Endometrium (tissue), 2 donors: ENCODE data around the gene CSNK1G1.
A peak's percentile ranks its signal among the peaks of the same experiment; 100 is the strongest.
"Not testable (repeated sequence)": the region's sequence is repeated elsewhere in the genome, so short reads cannot be mapped to it uniquely, and the experiment has no call there.

Experiments used
- FAIRE-seq: peaks from 2 replicates; lab custom pipeline; 2012; peaks lifted over from hg19 to GRCh38; lab: Jason Lieb, UNC
- donor health status: control.
- donor health status: control.

The CSNK1G1 gene

DNA sequence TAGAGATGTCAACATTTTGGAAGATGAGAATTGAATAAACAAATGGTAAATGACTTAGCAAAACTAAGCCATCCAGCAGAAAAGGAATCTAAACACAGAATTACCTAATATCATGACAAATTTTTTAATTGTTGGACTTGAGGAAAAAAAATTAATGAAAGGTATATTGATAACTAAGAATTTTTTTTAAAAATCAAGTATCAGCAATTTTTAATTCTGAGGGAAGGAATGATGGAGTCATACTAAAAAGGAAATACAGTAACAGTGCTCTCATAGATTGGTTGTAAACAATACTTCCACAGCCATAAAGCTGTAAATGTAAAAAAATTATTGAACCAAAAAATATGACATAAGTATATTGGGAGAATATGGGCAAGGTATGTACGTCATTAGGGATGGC, 68.0 kb downstream of the CSNK1G1 start:
- FAIRE-seq = no peak

DNA sequence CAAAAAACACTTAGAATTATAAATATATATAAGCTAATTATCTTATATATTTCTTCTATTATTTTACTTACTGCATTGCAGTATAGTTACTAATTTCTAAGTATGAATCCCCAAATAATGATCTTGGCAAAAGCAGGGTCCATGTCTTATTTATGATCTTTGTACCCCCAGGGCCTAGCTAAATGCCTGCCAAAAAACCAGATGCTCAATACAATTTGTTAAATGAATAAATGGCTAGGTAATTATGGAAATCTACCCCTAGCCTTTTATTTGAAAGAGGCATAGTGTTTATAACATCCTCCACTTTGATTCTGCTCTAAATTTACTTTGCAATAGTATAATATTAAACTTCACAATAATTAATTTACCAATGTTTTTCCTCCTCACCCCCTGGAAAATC, 69.5 kb downstream of the CSNK1G1 start:
- FAIRE-seq = no peak

DNA sequence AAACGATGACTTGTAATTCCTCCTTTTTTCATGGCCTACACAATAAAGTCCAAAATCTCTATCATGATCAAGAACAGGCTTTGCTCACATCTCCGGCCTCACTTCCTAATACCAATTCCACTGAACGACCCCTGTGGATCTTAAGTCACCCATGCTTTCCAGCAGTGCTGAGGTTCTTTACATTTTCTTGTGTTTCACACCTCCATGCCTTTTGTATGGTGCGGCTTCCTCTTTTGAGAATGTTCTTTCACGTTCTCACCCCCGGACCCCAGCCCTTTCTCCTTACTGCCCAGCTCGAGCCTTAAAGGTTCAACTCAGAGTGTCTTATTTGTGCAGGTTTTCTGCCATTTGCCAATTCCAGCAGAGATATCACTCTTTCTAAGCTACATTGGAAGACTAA, 70.1 kb downstream of the CSNK1G1 start:
- FAIRE-seq = no peak

DNA sequence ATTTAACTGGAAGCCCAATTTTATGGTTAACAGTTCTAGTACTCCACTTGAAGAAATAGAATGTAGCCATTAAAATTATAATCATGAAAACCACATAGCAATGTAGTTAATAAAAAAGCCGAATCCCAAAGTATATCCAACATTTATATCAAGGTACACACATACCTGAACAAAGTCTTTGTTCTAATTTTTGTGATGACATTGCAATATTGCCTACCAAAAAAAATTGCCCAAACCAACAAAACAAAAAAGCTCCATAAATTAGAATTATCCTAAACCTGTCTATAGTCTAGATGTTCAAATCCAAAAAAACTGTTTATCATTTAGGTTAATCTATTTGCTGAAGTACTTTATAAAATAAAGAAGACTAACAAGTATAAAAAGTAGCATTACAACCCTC, 70.8 kb downstream of the CSNK1G1 start:
- FAIRE-seq = no peak

DNA sequence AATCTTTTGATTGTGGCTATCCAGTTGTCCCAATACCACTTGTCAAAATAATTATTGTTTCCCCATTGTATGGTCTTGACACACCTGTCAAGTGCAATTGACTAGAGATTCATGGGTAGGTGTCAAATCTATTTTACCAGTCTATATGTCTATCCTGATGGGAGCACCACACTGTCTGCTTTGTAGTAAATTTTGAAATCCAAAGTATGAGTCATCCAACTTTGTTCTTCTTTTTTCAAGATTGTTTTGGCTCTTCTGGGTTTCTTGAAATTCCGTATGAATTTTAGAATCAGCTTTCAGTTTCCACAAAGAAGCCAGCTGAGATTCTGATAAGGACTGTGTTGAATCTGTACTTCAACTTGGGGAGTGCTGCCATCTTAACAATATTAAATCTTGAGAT, 71.9 kb downstream of the CSNK1G1 start:
- FAIRE-seq = peak; percentile 35

DNA sequence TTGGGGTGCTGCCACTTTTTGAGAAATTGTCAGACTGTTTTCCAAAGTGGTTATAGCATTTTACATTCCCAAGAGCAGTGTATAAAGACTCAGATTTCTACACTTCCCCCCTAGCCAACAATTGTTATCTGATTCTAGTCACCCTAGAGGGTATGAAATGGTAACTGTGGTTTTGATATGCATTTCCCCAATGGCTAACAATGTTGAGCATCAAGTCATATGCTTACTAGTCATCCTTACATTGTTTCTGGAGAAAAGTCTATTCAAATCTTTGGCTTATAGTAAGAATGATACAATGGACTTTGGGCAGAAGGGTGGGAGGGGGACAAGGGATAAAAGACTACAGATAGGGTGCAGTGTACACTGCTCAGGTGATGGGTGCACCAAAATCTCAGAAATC, 73.3 kb downstream of the CSNK1G1 start:
- FAIRE-seq = no peak

DNA sequence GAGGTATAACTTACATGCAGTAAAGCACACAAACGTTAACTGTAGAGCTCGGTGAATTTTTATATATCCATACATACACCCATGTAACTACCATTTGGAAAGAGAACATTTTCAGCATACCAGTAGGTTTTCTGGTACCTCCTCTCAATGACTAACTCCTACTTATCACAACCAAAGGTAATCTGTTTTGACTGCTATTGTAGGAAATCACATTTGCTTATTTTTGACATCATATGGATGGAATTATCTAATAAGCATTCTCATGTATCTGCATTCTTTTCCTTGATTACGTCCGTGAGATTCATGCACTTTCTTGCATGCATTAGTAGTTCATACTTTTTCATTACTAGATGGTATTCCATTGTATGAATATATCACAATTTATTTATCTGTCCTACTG, 76.8 kb downstream of the CSNK1G1 start:
- FAIRE-seq = no peak

DNA sequence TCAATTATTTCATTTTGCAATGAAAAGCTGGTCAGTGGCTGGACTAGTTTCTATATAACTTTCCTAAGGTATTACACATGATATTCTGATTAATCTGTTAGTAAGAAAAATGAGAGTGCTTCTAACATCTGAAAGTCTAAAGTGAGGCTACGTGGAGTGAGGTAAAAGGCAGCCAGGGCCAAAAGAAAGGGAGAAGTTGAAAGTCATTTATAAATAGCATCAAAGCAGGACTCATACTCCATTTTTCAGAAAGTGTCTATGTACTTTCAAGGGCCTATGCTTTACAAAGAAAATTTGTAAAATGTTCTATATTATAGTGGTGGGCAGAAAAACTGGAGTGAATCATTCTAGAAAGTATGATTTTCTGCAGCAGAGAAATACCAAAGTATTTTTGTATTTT, 80.0 kb downstream of the CSNK1G1 start:
- FAIRE-seq = no peak

DNA sequence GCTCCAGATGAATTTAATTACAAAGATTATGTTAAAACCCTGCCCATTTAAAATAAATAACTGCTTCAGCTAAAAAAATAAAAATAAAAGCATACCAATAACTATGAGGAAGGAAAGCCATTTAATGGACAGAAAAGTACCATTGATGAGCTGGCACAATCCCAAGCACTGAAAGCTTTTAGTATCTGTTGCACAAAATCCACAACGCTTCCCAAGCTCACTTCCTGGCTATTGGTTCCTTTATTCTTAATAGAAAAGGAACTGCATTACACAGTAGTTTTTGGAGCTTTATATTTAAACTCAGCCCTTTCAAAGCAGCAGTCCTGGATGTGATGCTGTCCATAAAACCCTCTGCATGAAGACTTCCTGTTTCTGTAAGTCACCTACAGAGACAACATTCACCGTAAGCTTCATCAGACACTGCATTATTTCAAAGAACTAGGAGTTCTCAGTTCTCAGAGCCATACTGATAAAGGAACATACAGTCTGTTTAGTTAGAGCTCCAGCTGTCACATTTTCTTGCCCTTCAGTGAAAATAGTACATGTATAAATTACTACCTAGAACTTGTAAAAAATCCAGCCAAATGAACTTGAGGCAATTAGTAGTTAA, 81.5 kb downstream of the CSNK1G1 start:
- FAIRE-seq = no peak

DNA sequence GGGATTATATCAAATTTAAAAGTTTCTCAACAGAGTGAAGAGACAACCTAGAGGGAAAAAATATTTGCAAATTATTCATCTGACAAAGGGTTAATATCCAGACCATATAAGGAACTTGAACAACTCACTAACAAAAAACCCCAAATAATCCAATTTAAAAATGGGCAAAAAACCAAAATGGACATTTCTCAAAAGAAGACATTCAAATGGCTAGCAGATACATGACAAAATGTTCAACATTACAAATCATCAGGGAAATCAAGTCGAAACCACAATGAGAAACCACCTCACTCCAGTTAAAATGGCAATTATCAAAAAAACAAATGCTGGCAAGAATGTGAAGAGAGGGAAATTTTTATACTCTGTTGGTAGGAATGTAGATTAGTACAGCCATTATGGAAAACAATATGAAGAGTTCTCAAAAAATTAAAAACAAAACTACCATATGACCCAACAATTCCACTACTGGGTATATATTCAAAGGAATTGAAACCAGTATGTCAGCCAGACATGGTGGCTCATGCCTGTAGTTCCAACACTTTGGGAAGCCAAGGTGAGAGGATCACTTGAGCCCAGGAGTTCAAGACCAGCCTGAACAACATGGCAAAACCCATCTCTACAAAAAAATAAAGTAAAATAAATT, 88.5 kb downstream of the CSNK1G1 start:
- FAIRE-seq = no peak

DNA sequence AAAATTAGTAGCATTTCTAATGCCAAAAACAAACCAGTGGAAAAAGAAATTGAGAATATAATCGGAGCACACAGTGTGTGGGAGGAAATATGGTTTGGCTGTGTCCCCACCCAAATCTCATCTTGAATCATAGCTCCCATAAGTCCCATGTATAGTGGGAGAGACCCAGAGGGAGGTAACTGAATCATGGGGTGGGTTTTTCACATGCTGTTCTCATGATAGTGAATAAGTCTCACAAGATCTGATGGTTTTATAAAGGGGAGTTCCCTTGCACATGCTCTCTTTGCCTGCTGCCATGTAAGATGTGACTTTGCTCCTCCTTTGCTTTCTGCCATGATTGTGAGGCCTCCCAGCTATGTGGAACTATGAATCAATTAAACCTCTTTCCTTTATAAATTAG, 90.8 kb downstream of the CSNK1G1 start:
- not testable (repeated sequence) for FAIRE-seq

DNA sequence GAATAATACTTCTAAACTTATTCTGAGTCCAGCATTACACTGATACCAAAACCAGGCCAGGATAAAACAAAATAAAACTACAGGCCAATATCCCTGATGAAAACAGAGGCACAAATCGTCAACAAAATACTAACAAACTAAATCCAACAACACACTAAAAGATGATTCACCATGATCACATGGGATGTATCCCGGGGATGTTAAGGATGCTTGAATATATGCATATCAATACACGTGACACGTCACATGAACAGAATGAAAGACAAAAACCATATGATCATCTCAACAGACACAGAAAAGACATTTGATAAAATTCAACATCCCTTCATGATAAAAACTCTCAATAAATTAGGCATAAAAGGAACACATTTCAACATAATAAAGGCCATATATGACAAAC, 91.5 kb downstream of the CSNK1G1 start:
- no peak for FAIRE-seq

DNA sequence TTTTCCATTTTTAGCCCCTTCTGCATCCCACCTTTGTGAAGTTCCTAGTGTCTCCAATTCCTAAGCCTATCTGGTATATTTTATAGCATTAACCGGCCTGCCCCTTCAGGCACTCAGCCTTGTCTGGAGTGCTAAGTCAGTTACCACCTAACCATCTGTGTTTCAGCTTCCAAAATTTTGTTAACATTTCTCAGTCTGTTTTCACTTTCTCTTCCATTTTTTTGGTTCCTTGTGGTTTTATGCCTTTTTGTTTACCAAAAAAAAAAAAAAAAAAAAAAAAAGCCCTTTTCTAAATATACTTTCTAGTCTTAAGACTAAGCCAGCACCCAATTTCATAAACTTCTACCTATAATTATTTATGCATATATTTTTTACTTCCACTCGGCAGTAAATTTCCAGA, 92.4 kb downstream of the CSNK1G1 start:
- FAIRE-seq = no peak

DNA sequence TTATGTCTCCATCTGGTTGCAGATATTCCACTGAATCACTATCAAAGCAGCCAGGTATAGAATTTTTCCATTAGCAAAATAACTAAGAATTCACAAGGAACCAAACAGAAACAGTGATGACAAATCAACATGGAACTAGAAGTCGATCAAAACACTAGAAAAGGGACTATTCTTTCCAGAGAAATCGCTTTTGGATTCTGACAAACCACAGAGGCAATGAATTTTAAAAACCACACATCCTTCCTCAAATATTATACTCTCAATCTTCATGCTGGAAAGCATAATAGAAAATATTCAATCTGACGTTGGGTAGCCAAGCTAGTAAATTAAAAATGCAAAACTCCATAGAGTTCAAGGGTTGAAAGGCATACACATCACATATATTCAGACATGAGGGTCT, 99.9 kb downstream of the CSNK1G1 start:
- FAIRE-seq = no peak

DNA sequence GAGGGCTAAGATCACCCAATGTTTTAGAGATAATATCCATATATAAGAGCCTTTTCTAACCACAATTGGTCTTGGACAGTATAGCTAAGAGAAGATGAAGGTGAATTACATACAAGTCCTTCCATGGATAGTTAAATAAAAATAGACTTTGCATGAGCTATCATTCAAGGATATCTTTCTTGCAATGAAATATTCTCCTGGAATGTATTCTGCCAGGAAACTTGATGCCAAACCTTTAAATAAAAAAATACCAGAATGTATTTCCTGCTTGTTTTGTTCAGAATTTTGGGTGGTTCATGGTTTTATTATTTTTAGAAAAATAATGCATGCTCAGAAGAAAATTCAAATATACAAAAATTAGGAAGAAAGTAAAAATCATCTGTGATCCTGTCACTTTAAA, 104.3 kb downstream of the CSNK1G1 start:
- no peak for FAIRE-seq

DNA sequence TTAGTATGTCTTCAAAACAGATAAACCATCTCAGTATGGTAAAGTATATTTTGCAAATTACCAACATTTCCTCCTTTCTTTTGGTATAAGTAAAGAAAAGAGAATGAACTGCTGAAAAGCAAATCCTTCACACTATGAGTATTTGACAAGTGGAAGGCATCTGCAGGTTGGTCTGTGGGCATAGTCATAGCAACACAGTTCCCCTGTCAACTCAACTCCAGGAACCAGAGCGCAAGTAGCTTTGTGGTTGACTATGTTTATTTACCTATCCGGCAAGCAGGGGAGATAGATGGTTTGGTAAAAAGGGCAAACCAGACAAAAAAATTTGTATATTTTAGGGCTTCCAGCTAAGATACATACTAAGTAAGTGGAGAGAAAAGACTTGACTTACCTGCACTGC, 104.9 kb downstream of the CSNK1G1 start:
- FAIRE-seq = no peak

DNA sequence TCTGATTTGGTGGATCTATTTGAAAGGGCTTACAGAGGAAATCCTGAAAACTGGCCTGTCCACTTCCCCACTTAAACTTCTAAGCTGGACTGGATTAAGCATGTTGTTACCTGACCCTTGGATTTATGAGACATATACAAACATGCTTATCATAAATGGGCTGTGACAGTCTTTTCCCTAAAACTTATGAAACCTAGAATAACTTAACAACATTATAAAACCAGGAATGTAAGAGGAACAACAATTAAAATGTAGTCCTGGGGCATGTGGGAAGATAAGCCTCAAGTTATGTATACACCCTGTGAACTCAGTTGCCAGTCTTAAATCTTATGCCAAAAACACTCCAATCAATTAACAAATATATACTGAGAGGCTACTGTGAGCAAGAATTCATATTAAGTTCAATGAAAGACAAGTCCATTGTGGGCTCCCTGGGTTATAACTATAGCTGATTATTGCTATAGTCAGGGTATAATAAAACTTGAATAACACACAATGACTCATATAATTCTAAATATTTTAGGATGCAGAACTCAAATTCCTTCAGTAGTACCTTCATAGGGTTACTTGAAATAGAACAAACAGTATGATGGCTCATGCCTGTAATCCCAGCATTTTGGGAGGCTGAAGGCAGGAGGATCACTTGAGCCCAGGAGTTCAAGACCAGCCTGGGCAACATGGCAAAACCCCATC, 105.9 kb downstream of the CSNK1G1 start:
- no peak for FAIRE-seq

DNA sequence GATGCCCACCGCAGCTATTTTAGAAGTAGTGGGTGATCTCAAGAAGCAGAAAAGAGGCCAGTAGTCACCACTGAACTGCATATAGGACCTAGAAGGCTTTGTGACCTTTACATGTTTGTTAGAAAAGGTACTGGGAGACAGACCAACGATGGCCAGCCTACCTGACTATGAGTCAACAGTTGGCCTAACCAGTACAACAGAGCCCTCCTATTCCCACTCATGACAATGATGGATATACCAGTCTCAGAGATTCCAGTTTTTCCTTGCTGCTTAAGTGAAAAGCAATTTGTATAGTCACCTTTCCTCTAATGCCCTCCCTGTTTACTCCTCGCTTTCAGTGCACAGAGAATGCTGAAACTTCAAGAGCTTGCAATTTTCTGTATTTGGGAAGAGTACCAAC, 106.6 kb downstream of the CSNK1G1 start:
- FAIRE-seq = no peak

DNA sequence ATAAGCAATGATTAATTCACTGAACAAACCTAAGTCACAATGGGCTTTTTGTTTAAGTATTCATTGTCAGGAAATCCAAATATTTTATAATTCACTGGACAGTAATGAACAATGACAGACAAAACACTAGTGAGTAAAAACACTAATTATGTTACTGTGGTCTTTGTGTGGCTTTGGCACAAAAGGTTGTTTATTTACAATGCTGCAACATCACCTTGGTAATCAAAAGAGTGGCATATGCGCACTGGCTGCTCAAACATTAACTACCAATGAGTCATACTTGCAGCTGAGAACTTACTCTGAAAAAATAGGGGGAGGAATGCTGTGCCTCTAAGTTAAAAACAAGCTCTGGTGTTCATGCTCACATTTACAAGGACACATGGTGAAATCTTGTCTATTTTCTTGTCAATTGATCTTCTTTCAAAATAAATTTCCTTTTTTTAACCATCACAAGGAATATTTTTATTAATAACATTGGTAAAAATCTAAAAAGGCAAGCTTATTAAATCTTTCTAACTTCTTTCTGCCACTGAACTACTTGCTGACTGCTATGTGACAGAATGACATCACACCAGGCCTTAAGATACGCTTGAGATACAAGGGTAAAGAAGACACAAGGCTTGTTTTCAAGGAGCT, 107.9 kb downstream of the CSNK1G1 start:
- peak; percentile 81 for FAIRE-seq

DNA sequence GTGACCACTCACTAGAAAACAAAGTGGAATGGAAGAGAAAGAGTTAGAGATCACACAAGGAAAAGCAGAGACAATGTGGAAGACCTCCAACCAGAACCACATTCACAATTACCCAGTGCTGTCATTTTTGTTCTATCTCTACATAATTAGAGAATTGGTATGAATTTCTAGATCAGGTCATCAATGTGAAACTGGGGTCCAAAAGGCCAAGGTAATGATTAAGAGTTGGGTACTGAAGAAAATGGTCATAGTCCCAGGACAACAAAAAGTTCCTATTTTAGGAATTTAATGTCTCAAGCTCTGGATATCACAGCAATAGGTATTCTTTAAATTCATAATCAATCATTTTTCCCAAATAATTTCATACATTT, 108.5 kb downstream of the CSNK1G1 start:
- FAIRE-seq = no peak

DNA sequence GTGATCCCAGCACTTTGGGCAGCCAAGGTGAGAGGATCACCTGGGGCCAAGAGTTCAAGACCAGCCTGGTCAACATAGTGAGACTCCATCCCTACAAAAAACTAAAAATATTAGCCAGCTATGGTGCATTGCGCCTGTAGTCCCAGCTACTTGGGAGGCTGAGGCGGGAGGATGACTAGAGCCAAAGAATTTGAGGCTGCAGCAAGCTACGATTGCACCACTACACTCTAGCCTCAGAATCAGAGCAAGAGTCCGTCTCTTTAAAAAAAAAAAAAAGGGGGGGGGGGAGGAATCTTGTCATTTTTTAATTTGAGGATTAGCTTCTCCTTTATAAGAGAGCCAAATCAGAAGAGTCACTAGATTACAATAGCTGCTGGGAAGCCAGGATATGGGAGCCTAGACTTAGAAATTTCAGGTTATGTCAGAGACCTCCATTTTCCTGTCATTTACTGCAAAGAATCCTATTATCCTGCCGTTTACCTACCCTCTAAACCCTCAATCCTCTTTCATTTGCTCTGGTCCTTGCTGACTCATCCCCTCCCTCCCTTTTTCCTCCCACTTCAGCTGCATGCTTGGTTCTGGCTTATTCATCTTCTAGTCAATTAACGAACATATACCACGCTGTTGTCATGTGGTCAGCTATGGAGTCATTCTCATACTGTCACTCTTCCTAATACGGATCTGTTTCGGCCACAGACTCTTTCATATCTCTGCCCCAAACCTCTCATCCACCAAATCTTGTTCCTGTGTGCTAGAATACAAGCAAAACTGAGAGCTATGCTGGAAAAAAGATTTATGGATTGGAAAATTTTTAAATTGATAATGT, 109.4 kb downstream of the CSNK1G1 start:
- FAIRE-seq = no peak

DNA sequence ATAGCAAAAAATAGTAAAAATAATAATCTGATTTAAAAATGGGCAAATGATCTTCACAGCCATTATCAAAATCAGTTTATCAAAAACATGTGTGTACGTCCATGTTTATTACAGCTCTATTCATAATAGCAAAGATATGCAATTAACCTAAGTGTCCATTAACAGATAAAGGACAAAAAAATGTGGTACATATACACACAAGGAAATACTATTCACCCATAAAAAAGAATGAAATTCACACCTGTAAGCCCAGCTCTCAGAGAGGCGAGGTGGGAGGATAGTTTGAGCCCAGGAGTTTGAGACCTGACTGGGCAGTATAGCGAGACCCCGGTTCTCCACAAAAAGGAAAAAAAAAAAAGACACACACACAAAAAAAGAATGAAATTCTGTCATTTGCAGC, 110.6 kb downstream of the CSNK1G1 start:
- no peak for FAIRE-seq

DNA sequence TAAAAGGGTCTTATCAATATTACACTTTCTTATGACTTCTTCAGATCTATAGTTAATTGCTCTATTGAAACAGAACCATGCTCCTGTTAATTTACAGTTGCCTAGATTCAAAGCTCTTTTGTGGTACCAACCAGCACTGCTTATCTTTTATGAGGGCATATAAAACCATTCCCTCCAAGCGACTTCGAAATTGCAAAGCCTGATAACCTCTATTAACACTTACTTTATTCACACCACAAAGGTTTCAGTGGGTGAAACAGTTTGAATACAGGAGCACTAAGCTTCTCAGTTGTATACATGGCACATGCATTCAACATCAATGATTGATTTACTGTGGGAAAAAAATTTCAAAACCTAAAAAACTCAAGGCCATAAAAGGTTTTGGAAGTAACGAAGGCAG, 118.3 kb downstream of the CSNK1G1 start:
- FAIRE-seq = no peak
